Endothelial cell (in vitro differentiated cells): ENCODE data around the gene KCNK5. TPM values are rescaled to one million over a fixed set of nuclear protein-coding genes. Genes with fewer than 3 reads are reported as not detected.

Source experiments
- DNase-seq: peaks from one replicate; pipeline ENCODE4 v3.0.0; 2021; ENCODE audit warnings: low spot score
- H3K27ac Mint-ChIP-seq: one replicate; pipeline ENCODE4 v1.8.0; 2021; ENCODE audit warnings: mixed read lengths, inconsistent platforms; ENCODE audit not compliant: unreplicated experiment
- H3K27me3 Mint-ChIP-seq: one replicate; pipeline ENCODE4 v1.8.0; 2021; ENCODE audit warnings: mild to moderate bottlenecking, moderate library complexity, mixed read lengths, inconsistent platforms; ENCODE audit not compliant: unreplicated experiment
- H3K36me3 Mint-ChIP-seq: one replicate; pipeline ENCODE4 v1.8.0; 2021; ENCODE audit warnings: mild to moderate bottlenecking, low read depth, mixed read lengths, inconsistent platforms; ENCODE audit not compliant: unreplicated experiment
- H3K4me1 Mint-ChIP-seq: one replicate; pipeline ENCODE4 v1.8.0; 2021; ENCODE audit warnings: mild to moderate bottlenecking, mixed read lengths, inconsistent platforms; ENCODE audit not compliant: unreplicated experiment
- H3K4me3 Mint-ChIP-seq: one replicate; pipeline ENCODE4 v1.8.0; 2021; ENCODE audit warnings: mild to moderate bottlenecking, mixed read lengths, inconsistent platforms; ENCODE audit not compliant: unreplicated experiment
- H3K9me3 Mint-ChIP-seq: one replicate; pipeline ENCODE4 v1.8.0; 2021; ENCODE audit warnings: mixed read lengths, inconsistent platforms; ENCODE audit not compliant: unreplicated experiment
- total RNA-seq: library from RNA; stranded (reverse); fragmentation: NEBNext Ultra II Directional; extraction: Animal tissue kit (Norgen Biotek cat#: 25700); gene quantifications from one replicate; pipeline ENCODE4 v1.2.1, GENCODE V29; 2021; ENCODE audit not compliant: unreplicated experiment
- TF ChIP-seq, protein P1 (sequence below): fragments of 200-600 bp; sonication (generic); IDR thresholded peaks from one replicate; pipeline ENCODE4 v1.5.0; 2021; ENCODE audit warnings: antibody characterized with exemption; ENCODE audit not compliant: unreplicated experiment

KCNK5 gene
- total RNA-seq, 1 donor from 2014 or later: 9.8 TPM

GRCh38 chr6:39256294-39256940, 27.1 kb upstream of the KCNK5 start:
- peaks cover 4% of the 10 kb centered on the region for H3K4me1 Mint-ChIP-seq
- H3K4me3 Mint-ChIP-seq: no peak overlapping the region
- H3K27me3 Mint-ChIP-seq: peaks cover 4% of the 10 kb centered on the region
- no peak for DNase-seq
- no peak overlapping the region for H3K27ac Mint-ChIP-seq
- TF ChIP-seq, protein P1, sequence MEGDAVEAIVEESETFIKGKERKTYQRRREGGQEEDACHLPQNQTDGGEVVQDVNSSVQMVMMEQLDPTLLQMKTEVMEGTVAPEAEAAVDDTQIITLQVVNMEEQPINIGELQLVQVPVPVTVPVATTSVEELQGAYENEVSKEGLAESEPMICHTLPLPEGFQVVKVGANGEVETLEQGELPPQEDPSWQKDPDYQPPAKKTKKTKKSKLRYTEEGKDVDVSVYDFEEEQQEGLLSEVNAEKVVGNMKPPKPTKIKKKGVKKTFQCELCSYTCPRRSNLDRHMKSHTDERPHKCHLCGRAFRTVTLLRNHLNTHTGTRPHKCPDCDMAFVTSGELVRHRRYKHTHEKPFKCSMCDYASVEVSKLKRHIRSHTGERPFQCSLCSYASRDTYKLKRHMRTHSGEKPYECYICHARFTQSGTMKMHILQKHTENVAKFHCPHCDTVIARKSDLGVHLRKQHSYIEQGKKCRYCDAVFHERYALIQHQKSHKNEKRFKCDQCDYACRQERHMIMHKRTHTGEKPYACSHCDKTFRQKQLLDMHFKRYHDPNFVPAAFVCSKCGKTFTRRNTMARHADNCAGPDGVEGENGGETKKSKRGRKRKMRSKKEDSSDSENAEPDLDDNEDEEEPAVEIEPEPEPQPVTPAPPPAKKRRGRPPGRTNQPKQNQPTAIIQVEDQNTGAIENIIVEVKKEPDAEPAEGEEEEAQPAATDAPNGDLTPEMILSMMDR: no peak
- no peaks in the 10 kb centered on the region for H3K9me3 Mint-ChIP-seq
- no peaks in the 10 kb centered on the region for H3K36me3 Mint-ChIP-seq

- TF ChIP-seq, protein P1: no peak
- peaks cover 4% of the 10 kb centered on the region for H3K27me3 Mint-ChIP-seq
These were observed 25.8 kb upstream of the KCNK5 start for GRCh38 chr6:39254999-39255535.

GRCh38 chr6:39251406-39251805, 22.1 kb upstream of the KCNK5 start:
- H3K27ac Mint-ChIP-seq: no peak overlapping the region
- H3K27me3 Mint-ChIP-seq: peaks cover 1% of the 10 kb centered on the region
- TF ChIP-seq, protein P1: no peak
- peaks cover 2% of the 10 kb centered on the region for H3K4me1 Mint-ChIP-seq
- no peak for DNase-seq
- no peak overlapping the region for H3K4me3 Mint-ChIP-seq
- no peaks in the 10 kb centered on the region for H3K9me3 Mint-ChIP-seq
- no peaks in the 10 kb centered on the region for H3K36me3 Mint-ChIP-seq

More at GRCh38 chr6:39254999-39255535, 25.8 kb upstream of the KCNK5 start:
- H3K4me1 Mint-ChIP-seq: peaks cover 4% of the 10 kb centered on the region
- no peaks in the 10 kb centered on the region for H3K9me3 Mint-ChIP-seq
- H3K27ac Mint-ChIP-seq: no peak overlapping the region
- no peaks in the 10 kb centered on the region for H3K36me3 Mint-ChIP-seq
- H3K4me3 Mint-ChIP-seq: no peak overlapping the region
- DNase-seq: no peak

DNA sequence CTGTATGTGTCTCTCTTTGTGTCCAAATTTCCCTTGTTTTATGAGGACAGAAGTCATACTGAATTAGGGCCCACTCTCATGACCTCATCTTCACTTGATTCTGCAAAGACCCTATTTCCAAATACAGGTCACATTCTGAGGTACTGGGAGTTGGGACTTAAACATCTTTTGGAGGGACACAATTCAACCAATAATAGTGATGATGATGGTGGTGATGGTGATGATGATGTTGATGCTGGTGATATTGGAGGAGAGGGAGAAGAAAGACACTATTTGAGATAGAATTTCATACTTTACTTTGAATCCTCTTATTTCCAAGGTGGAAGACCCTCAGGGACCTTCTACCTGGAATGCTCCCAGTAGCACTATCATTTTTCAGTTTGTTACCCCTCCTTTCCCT, 21.2 kb upstream of the KCNK5 start:
- Mint-ChIP-seq H3K4me1 (no peaks in the 10 kb centered on the region), H3K27me3 (peaks cover 1% of the 10 kb centered on the region), H3K27ac (no peak overlapping the region), H3K4me3 (no peak overlapping the region), H3K36me3 (no peaks in the 10 kb centered on the region), H3K9me3 (no peaks in the 10 kb centered on the region)
- DNase-seq: no peak
- TF ChIP-seq, protein P1: no peak

DNA sequence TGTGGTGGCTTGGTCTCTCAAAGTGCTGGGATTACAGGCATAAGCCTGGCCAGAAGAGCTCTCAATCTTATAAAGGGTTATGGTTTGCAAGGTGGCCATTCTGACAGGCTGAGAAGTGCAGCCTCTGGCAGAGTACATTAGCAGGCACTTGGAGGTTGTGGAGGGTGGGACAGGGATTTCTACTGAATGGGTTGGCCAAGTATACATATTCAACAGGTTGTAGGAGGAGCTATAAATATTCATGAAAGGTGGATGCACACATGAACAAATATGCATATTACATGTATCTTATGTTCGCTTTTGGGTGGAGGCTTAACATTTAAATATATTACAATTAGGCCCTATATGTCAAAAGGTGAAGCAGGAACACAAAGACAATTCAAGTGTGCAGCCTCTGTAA, 20.0 kb upstream of the KCNK5 start:
- Mint-ChIP-seq H3K4me1 (no peaks in the 10 kb centered on the region), H3K9me3 (no peaks in the 10 kb centered on the region), H3K36me3 (no peaks in the 10 kb centered on the region), H3K27ac (no peak overlapping the region), H3K27me3 (peaks cover 1% of the 10 kb centered on the region), H3K4me3 (no peak overlapping the region)
- TF ChIP-seq, protein P1: no peak
- no peak for DNase-seq
